OCI-LY7 (cell line): Measurements from ENCODE around the gene CDRT15L2. TPM values are rescaled to one million over a fixed set of nuclear protein-coding genes. Genes with fewer than 3 reads are reported as not detected.
A peak's percentile ranks its signal among the peaks of the same experiment; 100 is the strongest.
"Not testable (repeated sequence)": the region's sequence is repeated elsewhere in the genome, so short reads cannot be mapped to it uniquely, and the experiment has no call there.

Experiments used
- BruUV-seq: library from RNA; stranded (reverse); fragments of 400-500 nt; replicated peaks from 2 replicates; lab custom pipeline; 2021; lab: Mats Ljungman, UMichigan
- CTCF ChIA-PET: fragments of 300-600 bp; sonication (Branson Sonifier 250); formaldehyde crosslinking; loops from one replicate; lab custom pipeline; 2022; ENCODE audit warnings: antibody characterized with exemption; ENCODE audit not compliant: unreplicated experiment; lab: Charles Lee
- POLR2A ChIA-PET: fragments of 300-600 bp; sonication (Branson Sonifier 250); formaldehyde crosslinking; loops from one replicate; lab custom pipeline; 2022; ENCODE audit warnings: antibody characterized with exemption; lab: Charles Lee
- DNase-seq: peaks from one replicate; pipeline ENCODE4 v3.0.0-alpha.2; 2015; ENCODE audit warnings: low spot score
- H2AFZ ChIP-seq: fragments of 200-600 bp; sonication (generic), shearing (Covaris generic); 2 replicates; pipeline ENCODE4 v1.6.1; 2014; ENCODE audit warnings: mild to moderate bottlenecking, antibody characterized with exemption, low read length, moderate library complexity
- H3K27ac ChIP-seq: fragments of 200-600 bp; sonication (generic); 2 replicates; pipeline ENCODE4 v1.5.1; 2014; ENCODE audit warnings: mixed run types, low read depth, mild to moderate bottlenecking, moderate library complexity, low read length, inconsistent platforms; ENCODE audit not compliant: poor library complexity, severe bottlenecking
- H3K36me3 ChIP-seq: fragments of 200-600 bp; sonication (generic); 2 replicates; pipeline ENCODE4 v1.6.1; 2014; ENCODE audit warnings: mild to moderate bottlenecking, antibody characterized with exemption, low read length, moderate library complexity, mixed read lengths; ENCODE audit not compliant: insufficient read depth
- H3K4me1 ChIP-seq: fragments of 200-600 bp; sonication (generic); 2 replicates; pipeline ENCODE4 v1.5.1; 2014; ENCODE audit warnings: mild to moderate bottlenecking, low read length; ENCODE audit not compliant: insufficient read depth, poor library complexity, severe bottlenecking
- H3K4me2 ChIP-seq: fragments of 200-600 bp; sonication (generic); 2 replicates; pipeline ENCODE4 v1.6.1; 2014; ENCODE audit warnings: mild to moderate bottlenecking, low read length
- H3K4me3 ChIP-seq: fragments of 200-600 bp; sonication (generic); 2 replicates; pipeline ENCODE4 v1.5.1; 2014; ENCODE audit warnings: mild to moderate bottlenecking, low read depth, low read length; ENCODE audit not compliant: poor library complexity, severe bottlenecking
- H3K79me2 ChIP-seq: fragments of 200-600 bp; sonication (generic); 2 replicates; pipeline ENCODE4 v1.6.1; 2016; ENCODE audit warnings: low read depth, mild to moderate bottlenecking, low read length, moderate library complexity, mixed read lengths; ENCODE audit not compliant: insufficient read depth
- H3K9me2 ChIP-seq: fragments of 200-600 bp; sonication (generic); 2 replicates; pipeline ENCODE4 v1.6.1; 2016; ENCODE audit warnings: mild to moderate bottlenecking, low read length, mixed read lengths; ENCODE audit not compliant: insufficient read depth
- H3K9me3 ChIP-seq: fragments of 200-600 bp; sonication (generic); 2 replicates; pipeline ENCODE4 v1.6.1; 2014; ENCODE audit warnings: mild to moderate bottlenecking, mixed run types, low read length, mixed read lengths
- H4K20me1 ChIP-seq: fragments of 200-600 bp; sonication (generic); 2 replicates; pipeline ENCODE4 v1.6.1; 2014; ENCODE audit warnings: mild to moderate bottlenecking, antibody characterized with exemption, low read length, moderate library complexity, mixed read lengths; ENCODE audit not compliant: insufficient read depth
- intact Hi-C: fragments of 100-400 bp; cut with micrococcal nuclease; formaldehyde crosslinking; loops from one replicate; pipeline ENCODE4 v1.10.0; 2022; ENCODE audit not compliant: unreplicated experiment
- total RNA-seq, 2 experiments: library from RNA; depleted of rRNA in 1 of 2; stranded (reverse); fragments of >200 nt in 1 of 2; shearing (Covaris generic) in 1 of 2; gene quantifications; 2 replicates each; pipeline ENCODE4 v1.2.3, GENCODE V29; 2014 to 2022
- TF ChIP-seq, protein P1 (sequence below): fragments of 200-600 bp; sonication (generic); conservative IDR thresholded peaks from 2 replicates; pipeline ENCODE4 v1.5.1; 2014; ENCODE audit warnings: mild to moderate bottlenecking, antibody characterized with exemption, low read length, moderate library complexity, mixed read lengths

Gene CDRT15L2
- total RNA-seq, 2 experiments from 2014 or later, result not detected

GRCh38 chr17:20575071-20575470, 4.5 kb upstream of the CDRT15L2 start:
- H3K79me2 ChIP-seq, H3K4me3 ChIP-seq, H3K36me3 ChIP-seq, H4K20me1 ChIP-seq, DNase-seq, H3K9me3 ChIP-seq, H3K9me2 ChIP-seq, H3K4me1 ChIP-seq, CTCF ChIA-PET, H3K4me2 ChIP-seq, POLR2A ChIA-PET, intact Hi-C loops, BruUV-seq, H2AFZ ChIP-seq, H3K27ac ChIP-seq: not testable (repeated sequence)

DNA sequence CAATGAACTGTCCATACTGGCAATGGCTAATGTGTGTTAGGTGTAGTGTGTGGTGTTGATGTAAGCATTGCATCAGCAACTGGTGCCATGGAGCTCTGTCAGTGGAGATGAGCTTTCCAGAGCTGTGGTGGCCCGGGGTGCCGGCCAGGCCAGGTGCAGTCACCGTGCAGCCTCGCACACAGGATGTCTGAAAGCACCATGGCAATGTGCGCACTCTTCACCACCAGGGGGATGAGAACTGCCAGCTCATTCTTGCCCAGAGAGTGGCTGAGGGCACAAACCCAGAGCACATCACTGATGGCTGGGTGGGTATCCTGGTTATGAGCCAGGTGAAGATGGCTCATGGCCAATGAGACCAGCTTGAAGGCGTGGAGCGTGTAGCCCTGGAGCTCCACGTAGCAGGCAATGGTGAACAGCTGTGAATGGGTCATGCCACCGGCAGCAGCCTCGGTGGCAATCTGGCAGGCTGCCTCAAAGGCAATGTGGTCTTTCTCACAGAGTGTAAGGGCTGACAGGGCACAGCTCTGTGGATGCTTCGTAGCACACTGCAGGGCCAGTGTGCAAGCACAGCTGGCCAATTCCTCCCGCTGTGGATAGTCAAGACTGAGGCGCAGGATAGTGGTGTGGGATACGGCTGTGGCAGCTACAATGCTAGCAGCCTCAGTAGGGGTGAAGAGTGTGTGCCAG, 4.5 kb downstream of the CDRT15L2 start:
- H3K4me3 ChIP-seq, H3K4me1 ChIP-seq, H3K27ac ChIP-seq, H4K20me1 ChIP-seq, BruUV-seq, CTCF ChIA-PET, H3K4me2 ChIP-seq, H3K79me2 ChIP-seq, POLR2A ChIA-PET, H3K36me3 ChIP-seq, H2AFZ ChIP-seq, intact Hi-C loops, H3K9me3 ChIP-seq, H3K9me2 ChIP-seq, DNase-seq: not testable (repeated sequence)
- TF ChIP-seq, protein P1, sequence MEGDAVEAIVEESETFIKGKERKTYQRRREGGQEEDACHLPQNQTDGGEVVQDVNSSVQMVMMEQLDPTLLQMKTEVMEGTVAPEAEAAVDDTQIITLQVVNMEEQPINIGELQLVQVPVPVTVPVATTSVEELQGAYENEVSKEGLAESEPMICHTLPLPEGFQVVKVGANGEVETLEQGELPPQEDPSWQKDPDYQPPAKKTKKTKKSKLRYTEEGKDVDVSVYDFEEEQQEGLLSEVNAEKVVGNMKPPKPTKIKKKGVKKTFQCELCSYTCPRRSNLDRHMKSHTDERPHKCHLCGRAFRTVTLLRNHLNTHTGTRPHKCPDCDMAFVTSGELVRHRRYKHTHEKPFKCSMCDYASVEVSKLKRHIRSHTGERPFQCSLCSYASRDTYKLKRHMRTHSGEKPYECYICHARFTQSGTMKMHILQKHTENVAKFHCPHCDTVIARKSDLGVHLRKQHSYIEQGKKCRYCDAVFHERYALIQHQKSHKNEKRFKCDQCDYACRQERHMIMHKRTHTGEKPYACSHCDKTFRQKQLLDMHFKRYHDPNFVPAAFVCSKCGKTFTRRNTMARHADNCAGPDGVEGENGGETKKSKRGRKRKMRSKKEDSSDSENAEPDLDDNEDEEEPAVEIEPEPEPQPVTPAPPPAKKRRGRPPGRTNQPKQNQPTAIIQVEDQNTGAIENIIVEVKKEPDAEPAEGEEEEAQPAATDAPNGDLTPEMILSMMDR, result 0 out of 2 replicates have a peak, but pooled peaks have one; percentile 20

- DNase-seq, H3K4me2 ChIP-seq, BruUV-seq, H3K36me3 ChIP-seq, POLR2A ChIA-PET, H3K9me2 ChIP-seq, H3K79me2 ChIP-seq, intact Hi-C loops, H3K4me3 ChIP-seq, H4K20me1 ChIP-seq, H3K4me1 ChIP-seq, H3K9me3 ChIP-seq, CTCF ChIA-PET, H3K27ac ChIP-seq, H2AFZ ChIP-seq: not testable (repeated sequence)
These were observed 9.4 kb downstream of the CDRT15L2 start for GRCh38 chr17:20588744-20589453.

- H2AFZ ChIP-seq, H3K4me2 ChIP-seq, H3K27ac ChIP-seq, H3K4me1 ChIP-seq, H4K20me1 ChIP-seq, intact Hi-C loops, H3K79me2 ChIP-seq, POLR2A ChIA-PET, H3K9me2 ChIP-seq, H3K4me3 ChIP-seq, CTCF ChIA-PET, DNase-seq, BruUV-seq, H3K36me3 ChIP-seq, H3K9me3 ChIP-seq: not testable (repeated sequence)
These were observed 9.9 kb downstream of the CDRT15L2 start for GRCh38 chr17:20589454-20589810.

- H3K9me3 ChIP-seq, POLR2A ChIA-PET, H3K4me2 ChIP-seq, H3K79me2 ChIP-seq, H3K27ac ChIP-seq, intact Hi-C loops, H3K4me3 ChIP-seq, H3K4me1 ChIP-seq, DNase-seq, CTCF ChIA-PET, H4K20me1 ChIP-seq, BruUV-seq, H3K9me2 ChIP-seq, H3K36me3 ChIP-seq, H2AFZ ChIP-seq: not testable (repeated sequence)
These were observed 11.5 kb downstream of the CDRT15L2 start for GRCh38 chr17:20591040-20591439.

DNA sequence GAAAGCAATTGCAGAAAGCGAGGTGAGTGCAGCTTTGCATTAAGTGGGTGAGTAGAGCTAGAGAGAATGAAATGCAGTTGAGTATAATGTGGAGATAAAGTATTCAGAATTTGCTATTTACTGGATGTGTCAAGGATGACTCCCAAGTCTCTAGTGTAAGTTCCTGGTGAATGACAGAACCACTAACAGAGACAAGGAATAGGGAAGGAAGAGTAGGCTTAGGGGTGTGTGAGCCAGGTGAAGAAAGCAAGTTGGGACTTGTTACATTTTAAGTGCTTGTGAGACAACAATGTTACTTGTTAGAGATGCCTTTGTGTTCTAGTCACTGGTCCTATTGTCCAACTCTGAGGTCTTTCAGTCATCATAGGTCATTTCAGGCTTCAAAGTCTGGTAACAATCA, 26.0 kb downstream of the CDRT15L2 start:
- POLR2A ChIA-PET, H3K4me2 ChIP-seq, H3K4me3 ChIP-seq, H3K27ac ChIP-seq, H3K9me3 ChIP-seq, CTCF ChIA-PET, H2AFZ ChIP-seq, H3K36me3 ChIP-seq, H3K79me2 ChIP-seq, H3K9me2 ChIP-seq, intact Hi-C loops, H3K4me1 ChIP-seq, H4K20me1 ChIP-seq, BruUV-seq, DNase-seq: not testable (repeated sequence)
